HCT116 (cell line): ENCODE results near the gene ARAP1.

ENCODE experiments used
- ATF3 ChIP-seq: IDR thresholded peaks from 2 replicates; pipeline ENCODE4 v1.6.1; 2012
- CTCF ChIP-seq, 3 experiments: fragments of 200-600 bp in 1 of 3; sonication (generic) in 1 of 3; IDR thresholded peaks in 2 of 3; conservative IDR thresholded peaks in 1 of 3; 2 replicates each; pipeline ENCODE4 v1.5.1; 2012 to 2017; ENCODE audit warnings: low read depth in 2 of 3, low read length in 2 of 3, antibody characterized with exemption in 1 of 3, borderline replicate concordance in 1 of 3, control low read depth in 1 of 3, mild to moderate bottlenecking in 1 of 3, mixed read lengths in 1 of 3, mixed run types in 1 of 3, moderate library complexity in 1 of 3; ENCODE audit not compliant: insufficient read depth in 1 of 3
- EGR1 ChIP-seq: IDR thresholded peaks from 2 replicates; pipeline ENCODE4 v1.6.1; 2012; ENCODE audit warnings: low read depth
- ELF1 ChIP-seq: IDR thresholded peaks from 2 replicates; pipeline ENCODE4 v1.6.1; 2012; ENCODE audit warnings: low read depth, borderline replicate concordance
- EZH2 ChIP-seq: fragments of 200-600 bp; sonication (generic); IDR thresholded peaks from 2 replicates; pipeline ENCODE4 v1.6.1; 2017; ENCODE audit warnings: antibody characterized with exemption, mixed run types
- POLR2A ChIP-seq: IDR thresholded peaks from 2 replicates; pipeline ENCODE4 v1.7.0; 2011; ENCODE audit warnings: borderline replicate concordance; ENCODE audit not compliant: insufficient read depth, insufficient read length; ENCODE audit errors: extremely low read depth
- POLR2AphosphoS5 ChIP-seq: IDR thresholded peaks from 2 replicates; pipeline ENCODE4 v1.6.1; 2011; ENCODE audit warnings: mild to moderate bottlenecking, low read depth, low read length, moderate library complexity
- TCF7L2 ChIP-seq: IDR thresholded peaks from 2 replicates; pipeline ENCODE4 v1.7.0; 2011; ENCODE audit warnings: borderline replicate concordance, inconsistent platforms; ENCODE audit not compliant: insufficient read depth, insufficient read length; ENCODE audit errors: extremely low read depth
- YY1 ChIP-seq: IDR thresholded peaks from 2 replicates; pipeline ENCODE4 v1.6.1; 2011; ENCODE audit warnings: low read length, low read depth, moderate library complexity, mild to moderate bottlenecking; ENCODE audit not compliant: insufficient replicate concordance; ENCODE audit errors: extremely low read depth
- ZNF274 ChIP-seq: fragments of 200-500 bp; sonication (Bioruptor generic); IDR thresholded peaks from 2 replicates; pipeline ENCODE4 v1.6.1; 2014; ENCODE audit warnings: mild to moderate bottlenecking, low read depth, low read length, inconsistent platforms
- TF ChIP-seq, protein P1 (sequence below): IDR thresholded peaks from 2 replicates; pipeline ENCODE4 v1.6.1; 2012; ENCODE audit warnings: low read depth
- TF ChIP-seq, protein P2 (sequence below): IDR thresholded peaks from 2 replicates; pipeline ENCODE4 v1.6.1; 2012
- TF ChIP-seq, protein P3 (sequence below): IDR thresholded peaks from 2 replicates; pipeline ENCODE4 v1.6.1; 2011; ENCODE audit warnings: mild to moderate bottlenecking, low read length, moderate library complexity; ENCODE audit not compliant: insufficient replicate concordance; ENCODE audit errors: extremely low read depth

- TF ChIP-seq ELF1 (no peak), CTCF (IDR thresholded peaks at IDR 0.05 in 2 of 3, conservative IDR thresholded peaks at IDR 0.05 in 1 of 3; ENCODE audit: borderline replicate concordance in 1 of 3, insufficient read depth in 1 of 3, low read depth in 2 of 3, low read length in 2 of 3) (no peak), POLR2A (no peak), ATF3 (no peak), YY1 (no peak), EZH2 (no peak), ZNF274 (no peak), EGR1 (no peak), TCF7L2 (no peak), POLR2AphosphoS5 (no peak)
- TF ChIP-seq, protein P1, sequence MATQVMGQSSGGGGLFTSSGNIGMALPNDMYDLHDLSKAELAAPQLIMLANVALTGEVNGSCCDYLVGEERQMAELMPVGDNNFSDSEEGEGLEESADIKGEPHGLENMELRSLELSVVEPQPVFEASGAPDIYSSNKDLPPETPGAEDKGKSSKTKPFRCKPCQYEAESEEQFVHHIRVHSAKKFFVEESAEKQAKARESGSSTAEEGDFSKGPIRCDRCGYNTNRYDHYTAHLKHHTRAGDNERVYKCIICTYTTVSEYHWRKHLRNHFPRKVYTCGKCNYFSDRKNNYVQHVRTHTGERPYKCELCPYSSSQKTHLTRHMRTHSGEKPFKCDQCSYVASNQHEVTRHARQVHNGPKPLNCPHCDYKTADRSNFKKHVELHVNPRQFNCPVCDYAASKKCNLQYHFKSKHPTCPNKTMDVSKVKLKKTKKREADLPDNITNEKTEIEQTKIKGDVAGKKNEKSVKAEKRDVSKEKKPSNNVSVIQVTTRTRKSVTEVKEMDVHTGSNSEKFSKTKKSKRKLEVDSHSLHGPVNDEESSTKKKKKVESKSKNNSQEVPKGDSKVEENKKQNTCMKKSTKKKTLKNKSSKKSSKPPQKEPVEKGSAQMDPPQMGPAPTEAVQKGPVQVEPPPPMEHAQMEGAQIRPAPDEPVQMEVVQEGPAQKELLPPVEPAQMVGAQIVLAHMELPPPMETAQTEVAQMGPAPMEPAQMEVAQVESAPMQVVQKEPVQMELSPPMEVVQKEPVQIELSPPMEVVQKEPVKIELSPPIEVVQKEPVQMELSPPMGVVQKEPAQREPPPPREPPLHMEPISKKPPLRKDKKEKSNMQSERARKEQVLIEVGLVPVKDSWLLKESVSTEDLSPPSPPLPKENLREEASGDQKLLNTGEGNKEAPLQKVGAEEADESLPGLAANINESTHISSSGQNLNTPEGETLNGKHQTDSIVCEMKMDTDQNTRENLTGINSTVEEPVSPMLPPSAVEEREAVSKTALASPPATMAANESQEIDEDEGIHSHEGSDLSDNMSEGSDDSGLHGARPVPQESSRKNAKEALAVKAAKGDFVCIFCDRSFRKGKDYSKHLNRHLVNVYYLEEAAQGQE = no peak
- TF ChIP-seq, protein P2, sequence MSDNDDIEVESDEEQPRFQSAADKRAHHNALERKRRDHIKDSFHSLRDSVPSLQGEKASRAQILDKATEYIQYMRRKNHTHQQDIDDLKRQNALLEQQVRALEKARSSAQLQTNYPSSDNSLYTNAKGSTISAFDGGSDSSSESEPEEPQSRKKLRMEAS = no peak
- TF ChIP-seq, protein P3, sequence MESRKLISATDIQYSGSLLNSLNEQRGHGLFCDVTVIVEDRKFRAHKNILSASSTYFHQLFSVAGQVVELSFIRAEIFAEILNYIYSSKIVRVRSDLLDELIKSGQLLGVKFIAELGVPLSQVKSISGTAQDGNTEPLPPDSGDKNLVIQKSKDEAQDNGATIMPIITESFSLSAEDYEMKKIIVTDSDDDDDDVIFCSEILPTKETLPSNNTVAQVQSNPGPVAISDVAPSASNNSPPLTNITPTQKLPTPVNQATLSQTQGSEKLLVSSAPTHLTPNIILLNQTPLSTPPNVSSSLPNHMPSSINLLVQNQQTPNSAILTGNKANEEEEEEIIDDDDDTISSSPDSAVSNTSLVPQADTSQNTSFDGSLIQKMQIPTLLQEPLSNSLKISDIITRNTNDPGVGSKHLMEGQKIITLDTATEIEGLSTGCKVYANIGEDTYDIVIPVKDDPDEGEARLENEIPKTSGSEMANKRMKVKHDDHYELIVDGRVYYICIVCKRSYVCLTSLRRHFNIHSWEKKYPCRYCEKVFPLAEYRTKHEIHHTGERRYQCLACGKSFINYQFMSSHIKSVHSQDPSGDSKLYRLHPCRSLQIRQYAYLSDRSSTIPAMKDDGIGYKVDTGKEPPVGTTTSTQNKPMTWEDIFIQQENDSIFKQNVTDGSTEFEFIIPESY = no peak
Measured at GRCh38 chr11:72719551-72719950, 32.7 kb downstream of the ARAP1 start.
